Caco-2 (cell line): ENCODE data around the gene RHOH. TPM values are rescaled to one million over a fixed set of nuclear protein-coding genes. Genes with fewer than 3 reads are reported as not detected.

Experiments
- BruUV-seq: library from RNA; stranded (reverse); fragments of 400-500 nt; replicated peaks from 2 replicates; lab custom pipeline; 2021; lab: Mats Ljungman, UMichigan
- CTCF ChIA-PET: fragments of 300-600 bp; sonication (Branson Sonifier 250); formaldehyde crosslinking; loops from one replicate; lab custom pipeline; 2022; ENCODE audit warnings: antibody characterized with exemption; lab: Charles Lee
- POLR2A ChIA-PET: fragments of 300-600 bp; sonication (Branson Sonifier 250); formaldehyde crosslinking; loops from one replicate; lab custom pipeline; 2022; ENCODE audit warnings: antibody characterized with exemption; lab: Charles Lee
- DNase-seq, 2 experiments: peaks; one replicate each; pipeline versions ENCODE4 v3.0.0 to v3.0.0-alpha.2; 2020 to 2022
- H3K27me3 ChIP-seq: replicated peaks from 2 replicates; pipeline ENCODE4 v1.6.0; 2011; ENCODE audit warnings: low read length; ENCODE audit not compliant: control insufficient read depth, insufficient read depth
- H3K36me3 ChIP-seq: 2 replicates; pipeline ENCODE4 v1.5.1; 2011; ENCODE audit warnings: low read length; ENCODE audit not compliant: control insufficient read depth, insufficient read depth
- H3K4me1 ChIP-seq: fragments of 250-450 bp; sonication (Bioruptor Pico); 2 replicates; pipeline ENCODE4 v1.5.1; 2020; ENCODE audit warnings: mild to moderate bottlenecking
- H3K4me3 ChIP-seq: 2 replicates; pipeline ENCODE4 v1.5.1; 2011; ENCODE audit warnings: low read depth, mild to moderate bottlenecking, control low read depth, low read length
- H3K9me3 ChIP-seq: fragments of 250-450 bp; sonication (Bioruptor Pico); 2 replicates; pipeline ENCODE4 v1.5.1; 2020; ENCODE audit warnings: mild to moderate bottlenecking, moderate library complexity
- H3K27ac Mint-ChIP-seq: one replicate; pipeline ENCODE4 v1.8.0; 2022; ENCODE audit warnings: mixed read lengths; ENCODE audit not compliant: unreplicated experiment
- H3K27me3 Mint-ChIP-seq: one replicate; pipeline ENCODE4 v1.8.0; 2022; ENCODE audit warnings: mixed read lengths; ENCODE audit not compliant: insufficient read depth, unreplicated experiment
- H3K36me3 Mint-ChIP-seq: one replicate; pipeline ENCODE4 v1.8.0; 2022; ENCODE audit warnings: mild to moderate bottlenecking, mixed read lengths; ENCODE audit not compliant: insufficient read depth, unreplicated experiment
- H3K4me1 Mint-ChIP-seq: one replicate; pipeline ENCODE4 v1.8.0; 2022; ENCODE audit warnings: low read depth, mixed read lengths; ENCODE audit not compliant: unreplicated experiment
- H3K4me3 Mint-ChIP-seq: one replicate; pipeline ENCODE4 v1.8.0; 2022; ENCODE audit warnings: mild to moderate bottlenecking, moderate library complexity, mixed read lengths; ENCODE audit not compliant: unreplicated experiment
- H3K9me3 Mint-ChIP-seq: one replicate; pipeline ENCODE4 v1.8.0; 2022; ENCODE audit warnings: mixed read lengths; ENCODE audit not compliant: unreplicated experiment
- CTCF ChIP-seq, 2 experiments: fragments of 200-600 bp in 1 of 2; IDR thresholded peaks; 1 replicate in 1 of 2; 2 replicates in 1 of 2; pipeline versions ENCODE4 v1.5.1 to v1.8.0; 2011 to 2022; ENCODE audit warnings: antibody characterized with exemption in 1 of 2, control low read depth in 1 of 2, inconsistent platforms in 1 of 2, low read depth in 1 of 2, low read length in 1 of 2, mild to moderate bottlenecking in 1 of 2, moderate library complexity in 1 of 2; ENCODE audit not compliant: insufficient read depth in 1 of 2, severe bottlenecking in 1 of 2, unreplicated experiment in 1 of 2
- intact Hi-C: fragments of 100-400 bp; cut with micrococcal nuclease; formaldehyde crosslinking; loops from one replicate; pipeline ENCODE4 v1.10.0; 2022; ENCODE audit not compliant: unreplicated experiment
- total RNA-seq: library from RNA; stranded (reverse); gene quantifications from 2 replicates; pipeline ENCODE4 v1.2.3, GENCODE V29; 2022

The RHOH gene
- total RNA-seq, 1 experiment from 2014 or later: not detected

DNA sequence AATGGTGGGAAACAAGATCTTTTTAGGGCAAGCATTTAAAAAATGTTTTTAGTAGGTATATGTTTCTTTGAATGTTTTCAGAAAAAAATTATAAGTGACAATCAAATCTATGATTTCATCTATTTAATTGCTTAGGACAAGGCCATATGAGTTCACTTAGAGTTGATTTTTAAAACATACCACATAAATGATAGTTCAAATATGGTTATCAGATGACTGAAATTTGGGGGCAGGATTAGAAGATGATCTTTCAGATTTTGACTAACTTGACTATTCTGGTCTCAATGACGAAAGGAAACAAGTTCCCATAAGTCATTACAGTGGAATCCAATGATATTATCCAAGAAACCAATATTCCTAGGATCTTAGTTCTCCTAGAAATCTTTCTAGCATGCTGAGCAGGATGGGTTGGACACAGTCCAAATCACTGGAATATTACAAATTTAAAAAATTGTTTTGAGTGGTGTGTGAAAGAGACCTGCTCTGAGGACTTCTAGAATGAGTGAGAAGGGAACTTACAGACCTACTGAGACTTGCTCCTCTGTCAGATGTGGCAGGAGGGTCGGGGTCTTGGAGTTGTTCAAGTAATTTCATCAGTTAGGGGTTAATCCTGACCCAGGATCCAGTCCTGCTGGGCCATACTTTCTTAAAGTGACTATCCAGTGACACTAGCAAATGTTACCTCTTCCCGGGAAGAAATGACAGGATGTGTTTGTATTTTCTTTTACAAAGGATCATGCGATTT is 20.0 kb downstream of the RHOH start:
- no peak overlapping the region for H3K27ac Mint-ChIP-seq
- Histone ChIP-seq H3K4me1 (peaks cover 7% of the 10 kb centered on the region), H3K4me3 (no peak overlapping the region), H3K36me3 (no peaks in the 10 kb centered on the region), H3K27me3 (no peaks in the 10 kb centered on the region), H3K9me3 (no peaks in the 10 kb centered on the region)
- H3K4me1 Mint-ChIP-seq: peaks cover 14% of the 10 kb centered on the region
- intact Hi-C loops: no loop called here
- TF ChIP-seq CTCF (IDR thresholded peaks at IDR 0.05; ENCODE audit: insufficient read depth in 1 of 2, low read depth in 1 of 2, low read length in 1 of 2, severe bottlenecking in 1 of 2, unreplicated experiment in 1 of 2): no peak
- POLR2A ChIA-PET: no interaction called here
- no peak for DNase-seq
- no peaks in the 10 kb centered on the region for H3K9me3 Mint-ChIP-seq
- CTCF ChIA-PET: interaction anchor here (0.6 kb wide), 1 partner anchor 69 kb away, joined by 4 read pairs; no protein-coding TSS in a partner anchor
- no peaks in the 10 kb centered on the region for H3K27me3 Mint-ChIP-seq
- no TSS peak for BruUV-seq
- H3K36me3 Mint-ChIP-seq: no peaks in the 10 kb centered on the region
- no peak overlapping the region for H3K4me3 Mint-ChIP-seq

DNA sequence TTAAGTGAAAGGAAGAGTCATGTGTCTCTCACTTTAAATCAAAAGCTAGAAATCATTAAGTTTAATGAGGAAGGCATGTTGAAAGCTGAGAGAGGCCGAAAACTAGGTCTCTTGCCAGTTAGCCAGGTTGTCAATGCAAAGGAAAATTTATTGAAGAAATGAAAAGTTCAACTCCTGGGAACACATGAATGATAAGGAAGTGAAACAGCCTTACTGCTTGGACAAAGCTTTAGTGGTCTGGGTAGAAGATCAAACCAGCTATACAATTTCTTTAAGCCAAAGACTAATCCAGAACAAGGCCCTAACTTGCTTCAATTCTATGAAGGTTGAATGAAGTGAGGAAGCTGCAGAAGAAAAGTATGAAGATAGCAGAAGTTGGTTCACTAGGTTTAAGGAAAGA is 24.9 kb downstream of the RHOH start:
- H3K27ac Mint-ChIP-seq: no peak overlapping the region
- no peak for TF ChIP-seq CTCF (IDR thresholded peaks at IDR 0.05; ENCODE audit: insufficient read depth in 1 of 2, low read depth in 1 of 2, low read length in 1 of 2, severe bottlenecking in 1 of 2, unreplicated experiment in 1 of 2)
- Histone ChIP-seq H3K4me1 (peaks cover 7% of the 10 kb centered on the region), H3K27me3 (no peaks in the 10 kb centered on the region), H3K9me3 (no peaks in the 10 kb centered on the region), H3K4me3 (no peak overlapping the region), H3K36me3 (no peaks in the 10 kb centered on the region)
- no peaks in the 10 kb centered on the region for H3K36me3 Mint-ChIP-seq
- peaks cover 7% of the 10 kb centered on the region for H3K4me1 Mint-ChIP-seq
- POLR2A ChIA-PET: no interaction called here
- no peak overlapping the region for H3K4me3 Mint-ChIP-seq
- DNase-seq: no peak
- H3K27me3 Mint-ChIP-seq: no peaks in the 10 kb centered on the region
- peaks cover 9% of the 10 kb centered on the region for H3K9me3 Mint-ChIP-seq
- intact Hi-C loops: no loop called here
- BruUV-seq: no TSS peak
- CTCF ChIA-PET: interaction anchor here (0.8 kb wide), 1 partner anchor 67 kb away, joined by 4 read pairs; no protein-coding TSS in a partner anchor

DNA sequence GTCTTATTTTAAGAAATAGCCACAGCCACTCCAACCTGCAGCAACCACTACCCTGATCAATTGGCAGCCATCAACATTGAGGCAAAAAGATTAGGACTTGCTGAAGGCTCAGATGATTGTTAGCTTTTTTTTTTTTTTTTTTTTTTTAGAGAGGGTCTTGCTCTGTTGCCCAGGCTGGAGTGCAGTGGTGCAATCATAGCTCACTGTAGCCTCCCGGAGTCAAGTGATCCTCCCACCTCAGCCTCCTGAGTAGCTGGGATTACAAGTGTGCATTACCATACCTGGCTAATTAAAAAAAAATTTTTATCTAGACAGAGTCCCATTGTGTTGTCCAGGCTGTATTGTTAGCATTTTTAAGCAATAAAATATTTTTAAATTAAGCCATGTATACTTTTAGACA is 26.5 kb downstream of the RHOH start:
- Mint-ChIP-seq H3K4me1 (peaks cover 3% of the 10 kb centered on the region), H3K9me3 (peaks cover 9% of the 10 kb centered on the region), H3K27ac (no peak overlapping the region), H3K4me3 (no peak overlapping the region), H3K36me3 (no peaks in the 10 kb centered on the region), H3K27me3 (no peaks in the 10 kb centered on the region)
- TF ChIP-seq CTCF (IDR thresholded peaks at IDR 0.05; ENCODE audit: insufficient read depth in 1 of 2, low read depth in 1 of 2, low read length in 1 of 2, severe bottlenecking in 1 of 2, unreplicated experiment in 1 of 2): no peak
- no peak for DNase-seq
- Histone ChIP-seq H3K27me3 (no peaks in the 10 kb centered on the region), H3K4me1 (peaks cover 3% of the 10 kb centered on the region), H3K4me3 (no peak overlapping the region), H3K9me3 (no peaks in the 10 kb centered on the region), H3K36me3 (no peaks in the 10 kb centered on the region)
- intact Hi-C loops: no loop called here
- ChIA-PET POLR2A (no interaction called here), CTCF (no interaction called here)
- no TSS peak for BruUV-seq
